Measurements from ENCODE around the gene MYO9A.

Gene MYO9A

GRCh38 chr15:71790081-71790480, 327.9 kb downstream of the MYO9A start:
- ChIA-PET POLR2A (no interaction called here), CTCF (interaction anchor here (0.7 kb wide), 1 partner anchor 11 kb away, joined by 3 read pairs; no protein-coding TSS in a partner anchor)
- no peak overlapping the region for H3K4me3 ChIP-seq (ENCODE audit: control insufficient read depth in 1 of 7, extremely low read depth in 1 of 7, insufficient read depth in 4 of 7, low read depth in 2 of 7, low read length in 6 of 7)
- H3K4me1 ChIP-seq (ENCODE audit: control extremely low read depth in 1 of 4, control insufficient read depth in 4 of 4, insufficient read depth in 4 of 4, low read length in 3 of 4), result no peaks in the 10 kb centered on the region
- no peaks in the 10 kb centered on the region for H3K36me3 ChIP-seq (ENCODE audit: control insufficient read depth in 4 of 4, insufficient read depth in 4 of 4, low read length in 3 of 4)
- no peak overlapping the region for H3K27ac ChIP-seq (ENCODE audit: insufficient read depth in 1 of 2, low read depth in 1 of 2, low read length in 2 of 2, poor library complexity in 1 of 2, severe bottlenecking in 2 of 2)
- 85% methylated on average over 6 of the region's 10 CpGs for WGBS (ENCODE audit: insufficient coverage)
- no peaks in the 10 kb centered on the region for H3K9me3 ChIP-seq (ENCODE audit: control extremely low read depth in 1 of 5, control insufficient read depth in 4 of 5, insufficient read depth in 2 of 5, low read depth in 1 of 5, low read length in 4 of 5)
- H3K27me3 ChIP-seq (replicated peaks in 2 of 5; ENCODE audit: control insufficient read depth in 4 of 5, insufficient read depth in 5 of 5, low read length in 4 of 5), result peaks cover 0 to 2% (median 0%) of the 10 kb centered on the region in 5 experiments
- DNase-seq, result no peak

- Histone ChIP-seq H3K9me3 (ENCODE audit: control extremely low read depth in 1 of 5, control insufficient read depth in 4 of 5, insufficient read depth in 2 of 5, low read depth in 1 of 5, low read length in 4 of 5) (no peaks in the 10 kb centered on the region), H3K4me1 (ENCODE audit: control extremely low read depth in 1 of 4, control insufficient read depth in 4 of 4, insufficient read depth in 4 of 4, low read length in 3 of 4) (no peaks in the 10 kb centered on the region), H3K36me3 (ENCODE audit: control insufficient read depth in 4 of 4, insufficient read depth in 4 of 4, low read length in 3 of 4) (no peaks in the 10 kb centered on the region), H3K4me3 (ENCODE audit: control insufficient read depth in 1 of 7, extremely low read depth in 1 of 7, insufficient read depth in 4 of 7, low read depth in 2 of 7, low read length in 6 of 7) (no peak overlapping the region), H3K27ac (ENCODE audit: insufficient read depth in 1 of 2, low read depth in 1 of 2, low read length in 2 of 2, poor library complexity in 1 of 2, severe bottlenecking in 2 of 2) (no peak overlapping the region), H3K27me3 (replicated peaks in 2 of 5; ENCODE audit: control insufficient read depth in 4 of 5, insufficient read depth in 5 of 5, low read length in 4 of 5) (peaks cover 0 to 2% (median 0%) of the 10 kb centered on the region in 5 experiments)
- WGBS (ENCODE audit: insufficient coverage), result 100% methylated on average over 5 of the region's 6 CpGs
- ChIA-PET CTCF (no interaction called here), POLR2A (no interaction called here)
- no peak for DNase-seq
Measured at GRCh38 chr15:71789616-71790015, 328.3 kb downstream of the MYO9A start.

- Histone ChIP-seq H3K4me1 (ENCODE audit: control extremely low read depth in 1 of 4, control insufficient read depth in 4 of 4, insufficient read depth in 4 of 4, low read length in 3 of 4) (no peaks in the 10 kb centered on the region), H3K27me3 (replicated peaks in 2 of 5; ENCODE audit: control insufficient read depth in 4 of 5, insufficient read depth in 5 of 5, low read length in 4 of 5) (peaks cover 0 to 2% (median 0%) of the 10 kb centered on the region in 5 experiments), H3K9me3 (ENCODE audit: control extremely low read depth in 1 of 5, control insufficient read depth in 4 of 5, insufficient read depth in 2 of 5, low read depth in 1 of 5, low read length in 4 of 5) (no peaks in the 10 kb centered on the region), H3K36me3 (ENCODE audit: control insufficient read depth in 4 of 4, insufficient read depth in 4 of 4, low read length in 3 of 4) (no peaks in the 10 kb centered on the region), H3K27ac (ENCODE audit: insufficient read depth in 1 of 2, low read depth in 1 of 2, low read length in 2 of 2, poor library complexity in 1 of 2, severe bottlenecking in 2 of 2) (no peak overlapping the region), H3K4me3 (ENCODE audit: control insufficient read depth in 1 of 7, extremely low read depth in 1 of 7, insufficient read depth in 4 of 7, low read depth in 2 of 7, low read length in 6 of 7) (no peak overlapping the region)
- ChIA-PET POLR2A (no interaction called here), CTCF (interaction anchor here (1.5 kb wide), 1 partner anchor 14 kb away, joined by 3 read pairs; no protein-coding TSS in a partner anchor)
- DNase-seq, result no peak
- WGBS (ENCODE audit: insufficient coverage), result 90% methylated on average over 13 of the region's 15 CpGs
Measured at GRCh38 chr15:71788646-71789579, 329.0 kb downstream of the MYO9A start.

GRCh38 chr15:71786673-71787072, 331.3 kb downstream of the MYO9A start:
- Histone ChIP-seq H3K9me3 (ENCODE audit: control extremely low read depth in 1 of 5, control insufficient read depth in 4 of 5, insufficient read depth in 2 of 5, low read depth in 1 of 5, low read length in 4 of 5) (no peaks in the 10 kb centered on the region), H3K4me1 (ENCODE audit: control extremely low read depth in 1 of 4, control insufficient read depth in 4 of 4, insufficient read depth in 4 of 4, low read length in 3 of 4) (no peaks in the 10 kb centered on the region), H3K27ac (ENCODE audit: insufficient read depth in 1 of 2, low read depth in 1 of 2, low read length in 2 of 2, poor library complexity in 1 of 2, severe bottlenecking in 2 of 2) (no peak overlapping the region), H3K27me3 (replicated peaks in 2 of 5; ENCODE audit: control insufficient read depth in 4 of 5, insufficient read depth in 5 of 5, low read length in 4 of 5) (peaks cover 0 to 2% (median 0%) of the 10 kb centered on the region in 5 experiments), H3K36me3 (ENCODE audit: control insufficient read depth in 4 of 4, insufficient read depth in 4 of 4, low read length in 3 of 4) (no peaks in the 10 kb centered on the region), H3K4me3 (ENCODE audit: control insufficient read depth in 1 of 7, extremely low read depth in 1 of 7, insufficient read depth in 4 of 7, low read depth in 2 of 7, low read length in 6 of 7) (no peak overlapping the region)
- no peak for DNase-seq
- ChIA-PET POLR2A (no interaction called here), CTCF (interaction anchor here (1.4 kb wide), 1 partner anchor 43 kb away, joined by 5 read pairs; no protein-coding TSS in a partner anchor)
- 78% methylated on average over 5 of the region's 7 CpGs for WGBS (ENCODE audit: insufficient coverage)

- H3K9me3 ChIP-seq (ENCODE audit: control extremely low read depth in 1 of 5, control insufficient read depth in 4 of 5, insufficient read depth in 2 of 5, low read depth in 1 of 5, low read length in 4 of 5), result no peaks in the 10 kb centered on the region
- CTCF ChIA-PET, result interaction anchor here (1.4 to 2.2 kb wide), 2 partner anchors 13 to 42 kb away, joined by 4 to 5 read pairs; no protein-coding TSS in a partner anchor
- WGBS (ENCODE audit: insufficient coverage), result 80% methylated on average over 1 of the region's 2 CpGs
Measured at GRCh38 chr15:71785996-71786395, 332.0 kb downstream of the MYO9A start.

GRCh38 chr15:71784719-71785118, 333.2 kb downstream of the MYO9A start:
- DNase-seq, result peak in 1 of 3 donors; percentile 12
- H3K4me3 ChIP-seq (ENCODE audit: control insufficient read depth in 1 of 7, extremely low read depth in 1 of 7, insufficient read depth in 4 of 7, low read depth in 2 of 7, low read length in 6 of 7), result no peak overlapping the region
- H3K36me3 ChIP-seq (ENCODE audit: control insufficient read depth in 4 of 4, insufficient read depth in 4 of 4, low read length in 3 of 4), result no peaks in the 10 kb centered on the region
- peaks cover 0 to 2% (median 0%) of the 10 kb centered on the region in 5 experiments for H3K27me3 ChIP-seq (replicated peaks in 2 of 5; ENCODE audit: control insufficient read depth in 4 of 5, insufficient read depth in 5 of 5, low read length in 4 of 5)
- no peaks in the 10 kb centered on the region for H3K9me3 ChIP-seq (ENCODE audit: control extremely low read depth in 1 of 5, control insufficient read depth in 4 of 5, insufficient read depth in 2 of 5, low read depth in 1 of 5, low read length in 4 of 5)
- POLR2A ChIA-PET, result no interaction called here
- H3K27ac ChIP-seq (ENCODE audit: insufficient read depth in 1 of 2, low read depth in 1 of 2, low read length in 2 of 2, poor library complexity in 1 of 2, severe bottlenecking in 2 of 2), result no peak overlapping the region
- H3K4me1 ChIP-seq (ENCODE audit: control extremely low read depth in 1 of 4, control insufficient read depth in 4 of 4, insufficient read depth in 4 of 4, low read length in 3 of 4), result no peaks in the 10 kb centered on the region
- WGBS (ENCODE audit: insufficient coverage), result 72% methylated on average over 6 of the region's 6 CpGs
- CTCF ChIA-PET, result interaction anchor here (0.6 to 2.2 kb wide), 5 partner anchors 14 to 372 kb away, joined by 3 to 6 read pairs (median 3); no protein-coding TSS in a partner anchor

More at GRCh38 chr15:71785996-71786395, 332.0 kb downstream of the MYO9A start:
- Histone ChIP-seq H3K4me3 (ENCODE audit: control insufficient read depth in 1 of 7, extremely low read depth in 1 of 7, insufficient read depth in 4 of 7, low read depth in 2 of 7, low read length in 6 of 7) (no peak overlapping the region), H3K4me1 (ENCODE audit: control extremely low read depth in 1 of 4, control insufficient read depth in 4 of 4, insufficient read depth in 4 of 4, low read length in 3 of 4) (no peaks in the 10 kb centered on the region), H3K27ac (ENCODE audit: insufficient read depth in 1 of 2, low read depth in 1 of 2, low read length in 2 of 2, poor library complexity in 1 of 2, severe bottlenecking in 2 of 2) (no peak overlapping the region), H3K27me3 (replicated peaks in 2 of 5; ENCODE audit: control insufficient read depth in 4 of 5, insufficient read depth in 5 of 5, low read length in 4 of 5) (peaks cover 0 to 2% (median 0%) of the 10 kb centered on the region in 5 experiments), H3K36me3 (ENCODE audit: control insufficient read depth in 4 of 4, insufficient read depth in 4 of 4, low read length in 3 of 4) (no peaks in the 10 kb centered on the region)
- POLR2A ChIA-PET, result interaction anchor here (0.6 kb wide), 1 partner anchor 403 kb away, joined by 3 read pairs; no protein-coding TSS in a partner anchor
- no peak for DNase-seq
